Glutamatergic neuron (in vitro differentiated cells): ENCODE results near the gene MAPK6. TPM values are rescaled to one million over a fixed set of nuclear protein-coding genes. Genes with fewer than 3 reads are reported as not detected.

ENCODE experiments used
- DNase-seq: peaks from one replicate; pipeline ENCODE4 v3.0.0; 2022
- H3K27ac Mint-ChIP-seq: one replicate; pipeline ENCODE4 v1.8.0; 2020; ENCODE audit warnings: mild to moderate bottlenecking, mixed read lengths, inconsistent platforms; ENCODE audit not compliant: unreplicated experiment
- H3K27me3 Mint-ChIP-seq: one replicate; pipeline ENCODE4 v1.8.0; 2020; ENCODE audit warnings: mild to moderate bottlenecking, moderate library complexity, mixed read lengths, inconsistent platforms; ENCODE audit not compliant: unreplicated experiment
- H3K36me3 Mint-ChIP-seq: one replicate; pipeline ENCODE4 v1.8.0; 2020; ENCODE audit warnings: mild to moderate bottlenecking, mixed read lengths, inconsistent platforms; ENCODE audit not compliant: unreplicated experiment
- H3K4me1 Mint-ChIP-seq: one replicate; pipeline ENCODE4 v1.8.0; 2020; ENCODE audit warnings: mild to moderate bottlenecking, low read depth, mixed read lengths, inconsistent platforms; ENCODE audit not compliant: unreplicated experiment
- H3K4me3 Mint-ChIP-seq: one replicate; pipeline ENCODE4 v1.8.0; 2020; ENCODE audit warnings: mild to moderate bottlenecking, mixed read lengths, inconsistent platforms; ENCODE audit not compliant: unreplicated experiment
- H3K9me3 Mint-ChIP-seq: one replicate; pipeline ENCODE4 v1.8.0; 2020; ENCODE audit warnings: mild to moderate bottlenecking, moderate library complexity, mixed read lengths, inconsistent platforms; ENCODE audit not compliant: unreplicated experiment
- total RNA-seq: library from RNA; stranded (reverse); fragmentation: NEBNext Ultra II Directional; extraction: Animal tissue kit (Norgen Biotek cat#: 25700); gene quantifications from one replicate; pipeline ENCODE4 v1.2.1, GENCODE V29; 2021; ENCODE audit not compliant: unreplicated experiment
- TF ChIP-seq, protein P1 (sequence below): fragments of 200-600 bp; sonication (generic); IDR thresholded peaks from one replicate; pipeline ENCODE4 v1.5.0; 2021; ENCODE audit not compliant: partially characterized antibody, unreplicated experiment

Gene MAPK6
- total RNA-seq, 1 donor from 2014 or later, result 109 TPM

DNA sequence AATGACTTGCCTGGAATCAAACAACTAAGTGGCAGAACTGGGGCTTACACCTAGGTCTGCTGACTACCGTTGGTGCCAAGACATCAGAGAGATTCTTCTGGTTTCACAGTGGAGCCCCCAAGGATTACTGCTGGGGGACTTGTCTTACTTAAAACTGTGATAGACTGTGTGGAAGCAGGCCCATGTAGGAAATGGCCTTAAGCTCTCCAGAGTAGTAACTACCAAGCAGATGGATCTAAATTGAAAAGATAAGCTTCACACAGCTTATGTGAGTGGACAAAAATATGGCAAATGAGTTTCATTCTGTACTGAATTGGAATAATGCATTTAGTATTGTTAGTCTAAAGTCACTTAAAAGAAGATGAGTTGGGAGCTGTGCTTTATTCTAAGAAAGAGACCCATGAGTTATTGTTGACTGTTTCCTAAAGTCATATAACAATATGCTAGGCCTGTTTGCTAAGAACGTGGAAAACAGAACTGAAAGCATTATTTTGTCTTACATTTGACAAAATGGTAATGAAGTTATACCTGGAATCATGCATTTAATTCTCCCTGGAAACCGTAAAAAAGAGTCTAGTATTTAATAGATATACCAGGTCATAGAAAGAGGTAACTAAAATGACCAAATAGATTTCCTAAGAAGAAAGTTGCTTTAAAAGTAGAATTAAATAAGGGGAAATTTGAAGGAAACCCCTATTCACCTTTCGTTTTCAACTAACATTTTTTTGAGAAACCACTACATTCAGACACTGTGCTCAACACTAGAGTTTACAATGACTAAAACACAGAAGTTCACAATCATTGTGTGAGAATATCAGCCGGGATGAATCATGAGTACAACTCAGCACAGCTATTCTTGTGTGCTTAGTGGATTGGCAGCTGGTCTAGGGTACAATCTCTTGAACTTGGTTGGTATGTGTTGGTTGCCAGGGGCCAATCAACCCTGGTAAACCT lies 13.0 kb upstream of the MAPK6 start:
- H3K4me3 Mint-ChIP-seq, result no peak overlapping the region
- DNase-seq, result no peak
- H3K9me3 Mint-ChIP-seq, result no peaks in the 10 kb centered on the region
- peaks cover 4% of the 10 kb centered on the region for H3K36me3 Mint-ChIP-seq
- H3K4me1 Mint-ChIP-seq, result no peaks in the 10 kb centered on the region
- no peak overlapping the region for H3K27ac Mint-ChIP-seq
- peaks cover 6% of the 10 kb centered on the region for H3K27me3 Mint-ChIP-seq
- TF ChIP-seq, protein P1, sequence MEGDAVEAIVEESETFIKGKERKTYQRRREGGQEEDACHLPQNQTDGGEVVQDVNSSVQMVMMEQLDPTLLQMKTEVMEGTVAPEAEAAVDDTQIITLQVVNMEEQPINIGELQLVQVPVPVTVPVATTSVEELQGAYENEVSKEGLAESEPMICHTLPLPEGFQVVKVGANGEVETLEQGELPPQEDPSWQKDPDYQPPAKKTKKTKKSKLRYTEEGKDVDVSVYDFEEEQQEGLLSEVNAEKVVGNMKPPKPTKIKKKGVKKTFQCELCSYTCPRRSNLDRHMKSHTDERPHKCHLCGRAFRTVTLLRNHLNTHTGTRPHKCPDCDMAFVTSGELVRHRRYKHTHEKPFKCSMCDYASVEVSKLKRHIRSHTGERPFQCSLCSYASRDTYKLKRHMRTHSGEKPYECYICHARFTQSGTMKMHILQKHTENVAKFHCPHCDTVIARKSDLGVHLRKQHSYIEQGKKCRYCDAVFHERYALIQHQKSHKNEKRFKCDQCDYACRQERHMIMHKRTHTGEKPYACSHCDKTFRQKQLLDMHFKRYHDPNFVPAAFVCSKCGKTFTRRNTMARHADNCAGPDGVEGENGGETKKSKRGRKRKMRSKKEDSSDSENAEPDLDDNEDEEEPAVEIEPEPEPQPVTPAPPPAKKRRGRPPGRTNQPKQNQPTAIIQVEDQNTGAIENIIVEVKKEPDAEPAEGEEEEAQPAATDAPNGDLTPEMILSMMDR, result no peak

DNA sequence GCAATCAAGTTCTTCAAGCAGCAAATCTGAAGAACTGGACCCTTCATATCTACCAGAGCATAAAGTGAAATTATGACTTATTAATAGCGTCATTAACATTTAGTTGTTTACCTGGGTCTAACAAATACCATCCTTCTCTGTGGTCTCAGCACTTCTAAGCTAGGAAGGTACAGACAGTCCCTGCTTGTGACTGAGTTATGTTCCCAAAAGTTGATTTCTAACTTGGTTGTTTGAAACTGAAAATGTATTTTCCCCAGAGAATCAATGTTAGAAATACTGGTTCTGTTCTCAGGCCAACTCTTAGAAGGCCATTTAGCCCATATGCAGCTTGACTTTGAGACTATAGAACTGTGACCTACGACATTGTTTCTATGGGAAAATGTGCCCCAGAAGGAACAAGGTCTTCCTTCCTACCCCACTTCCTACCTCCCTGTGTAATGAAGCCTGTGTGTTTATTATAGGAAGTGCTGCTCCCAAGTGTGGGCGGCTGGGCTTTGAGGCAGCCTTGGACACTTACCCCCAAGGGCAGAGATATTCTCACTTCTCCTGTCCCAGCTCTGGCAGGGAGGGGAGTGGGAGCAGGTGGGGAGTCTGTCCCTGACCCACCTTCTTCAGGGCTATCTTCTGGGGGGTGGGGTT lies 12.2 kb upstream of the MAPK6 start:
- Mint-ChIP-seq H3K4me3 (no peak overlapping the region), H3K27me3 (peaks cover 6% of the 10 kb centered on the region), H3K9me3 (no peaks in the 10 kb centered on the region), H3K36me3 (peaks cover 4% of the 10 kb centered on the region), H3K27ac (no peak overlapping the region), H3K4me1 (no peaks in the 10 kb centered on the region)
- no peak for DNase-seq
- TF ChIP-seq, protein P1, result no peak

DNA sequence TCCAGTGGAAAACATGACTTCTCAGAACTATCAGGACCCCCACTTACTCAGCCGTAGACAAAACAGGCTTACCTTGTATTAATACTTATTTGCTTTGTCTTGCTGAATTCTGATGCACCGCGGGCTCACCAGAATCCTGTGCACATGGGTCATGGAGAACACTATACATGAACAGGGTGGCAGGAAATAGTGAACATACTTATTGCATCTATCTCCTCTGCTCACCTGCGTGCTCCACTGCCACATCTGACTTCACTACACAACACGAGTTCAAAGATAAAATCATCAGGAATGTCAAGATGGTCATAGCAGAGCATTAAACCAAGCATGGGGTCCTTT lies 10.7 kb upstream of the MAPK6 start:
- no peaks in the 10 kb centered on the region for H3K36me3 Mint-ChIP-seq
- H3K4me1 Mint-ChIP-seq, result no peaks in the 10 kb centered on the region
- H3K4me3 Mint-ChIP-seq, result no peak overlapping the region
- H3K9me3 Mint-ChIP-seq, result no peaks in the 10 kb centered on the region
- TF ChIP-seq, protein P1, result no peak
- DNase-seq, result no peak
- peaks cover 8% of the 10 kb centered on the region for H3K27me3 Mint-ChIP-seq
- no peak overlapping the region for H3K27ac Mint-ChIP-seq

DNA sequence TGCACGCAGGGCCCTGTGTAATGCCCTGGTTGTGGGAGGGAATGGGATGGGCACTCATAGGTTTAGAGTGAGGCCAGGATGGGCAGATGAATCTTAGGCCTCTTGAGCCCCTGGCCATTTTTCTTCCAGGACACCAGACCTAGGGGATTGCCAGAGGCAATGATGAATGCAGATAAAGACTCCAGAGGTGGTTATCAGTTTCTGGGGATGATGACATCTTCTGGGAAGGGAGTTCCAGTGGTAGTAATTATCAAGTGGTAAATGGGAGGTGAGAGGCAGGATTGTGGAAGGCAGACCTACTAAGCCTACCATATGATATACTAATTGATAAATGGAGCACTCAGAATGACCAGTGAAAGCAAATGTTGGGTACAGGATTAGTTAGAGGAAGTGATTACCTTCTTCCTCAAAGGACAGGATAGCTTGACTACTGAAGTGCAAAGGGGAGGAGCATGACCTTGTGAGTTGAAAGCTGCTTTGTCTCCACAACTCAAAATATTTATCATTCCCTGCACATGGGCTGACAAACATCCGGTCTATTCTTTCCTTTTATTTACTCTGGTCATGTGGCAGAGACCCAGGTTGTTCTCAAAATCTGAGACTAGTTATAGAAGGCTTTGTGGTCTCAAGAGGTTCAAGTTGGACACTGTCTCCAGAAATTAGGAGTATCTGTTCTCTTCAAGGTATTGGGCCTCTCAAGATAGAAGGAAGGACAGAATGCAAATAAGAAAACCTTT lies 10.2 kb upstream of the MAPK6 start:
- Mint-ChIP-seq H3K4me1 (no peaks in the 10 kb centered on the region), H3K27ac (no peak overlapping the region), H3K36me3 (no peaks in the 10 kb centered on the region), H3K4me3 (no peak overlapping the region), H3K27me3 (peaks cover 8% of the 10 kb centered on the region), H3K9me3 (no peaks in the 10 kb centered on the region)
- TF ChIP-seq, protein P1, result no peak
- DNase-seq, result no peak
